HG02938 (cell line): Measurements from ENCODE around the gene SIPA1L3.
A peak's percentile ranks its signal among the peaks of the same experiment; 100 is the strongest.

Experiments
- ATAC-seq: cut with Tn5 transposase; IDR thresholded peaks from one replicate; pipeline ENCODE4 v1.9.1; 2021; ENCODE audit warnings: mild to moderate bottlenecking, moderate library complexity; ENCODE audit not compliant: unreplicated experiment

Gene SIPA1L3

GRCh38 chr19:37994823-37995130 is 87.8 kb downstream of the SIPA1L3 start:
- no peak for ATAC-seq

- no peak for ATAC-seq
These were observed 88.3 kb downstream of the SIPA1L3 start for GRCh38 chr19:37995346-37995745.

- no peak for ATAC-seq
These were observed 90.9 kb downstream of the SIPA1L3 start for GRCh38 chr19:37997911-37998344.

GRCh38 chr19:37998801-37999308 is 91.8 kb downstream of the SIPA1L3 start:
- ATAC-seq = no peak

GRCh38 chr19:37999309-38000213 is 92.6 kb downstream of the SIPA1L3 start:
- no peak for ATAC-seq

- ATAC-seq = no peak
These were observed 94.3 kb downstream of the SIPA1L3 start for GRCh38 chr19:38001158-38001781.

GRCh38 chr19:38003438-38004185 is 96.6 kb downstream of the SIPA1L3 start:
- ATAC-seq = no peak

GRCh38 chr19:38004186-38004520 is 97.1 kb downstream of the SIPA1L3 start:
- no peak for ATAC-seq

GRCh38 chr19:38004521-38005223 is 97.7 kb downstream of the SIPA1L3 start:
- ATAC-seq = peak; percentile 64

- ATAC-seq = no peak
These were observed 98.2 kb downstream of the SIPA1L3 start for GRCh38 chr19:38005224-38005614.

- ATAC-seq = no peak
These were observed 99.5 kb downstream of the SIPA1L3 start for GRCh38 chr19:38006361-38007045.

GRCh38 chr19:38009650-38010242 is 102.7 kb downstream of the SIPA1L3 start:
- ATAC-seq = no peak

GRCh38 chr19:38011426-38011825 is 104.4 kb downstream of the SIPA1L3 start:
- ATAC-seq = no peak

- no peak for ATAC-seq
These were observed 105.3 kb downstream of the SIPA1L3 start for GRCh38 chr19:38012290-38012689.

GRCh38 chr19:38012944-38013343 is 105.9 kb downstream of the SIPA1L3 start:
- no peak for ATAC-seq

GRCh38 chr19:38013913-38014580 is 107.0 kb downstream of the SIPA1L3 start:
- no peak for ATAC-seq

- no peak for ATAC-seq
These were observed 108.2 kb downstream of the SIPA1L3 start for GRCh38 chr19:38015216-38015615.

GRCh38 chr19:38015761-38016160 is 108.8 kb downstream of the SIPA1L3 start:
- ATAC-seq = no peak

- ATAC-seq = no peak
These were observed 110.6 kb downstream of the SIPA1L3 start for GRCh38 chr19:38017401-38018151.
